Measurements from ENCODE around the gene KLF18. TPM values are rescaled to one million over a fixed set of nuclear protein-coding genes. Genes with fewer than 3 reads are reported as not detected.

KLF18 gene
- total RNA-seq, 4 donors from 2014 or later: not detected

DNA sequence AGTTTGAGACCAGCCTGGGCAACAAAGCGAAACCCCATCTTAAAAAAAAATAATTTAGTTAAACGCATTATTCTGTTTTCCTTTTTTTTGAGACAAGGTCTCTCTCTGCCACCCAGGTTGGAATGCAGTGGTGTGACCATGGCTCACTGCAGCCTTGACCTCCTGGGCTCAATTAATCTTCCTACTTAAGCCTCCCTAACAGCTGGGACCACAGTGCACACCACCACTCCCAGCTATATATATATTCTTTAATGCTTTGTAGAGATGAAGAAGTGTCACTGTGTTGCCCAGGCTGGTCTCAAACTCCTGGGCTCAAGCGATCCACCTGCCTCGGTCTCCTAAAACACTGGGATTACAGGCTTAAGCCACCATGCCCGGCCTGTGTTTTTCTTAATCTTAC lies 30.5 kb downstream of the KLF18 start:
- TF ChIP-seq, protein P1, sequence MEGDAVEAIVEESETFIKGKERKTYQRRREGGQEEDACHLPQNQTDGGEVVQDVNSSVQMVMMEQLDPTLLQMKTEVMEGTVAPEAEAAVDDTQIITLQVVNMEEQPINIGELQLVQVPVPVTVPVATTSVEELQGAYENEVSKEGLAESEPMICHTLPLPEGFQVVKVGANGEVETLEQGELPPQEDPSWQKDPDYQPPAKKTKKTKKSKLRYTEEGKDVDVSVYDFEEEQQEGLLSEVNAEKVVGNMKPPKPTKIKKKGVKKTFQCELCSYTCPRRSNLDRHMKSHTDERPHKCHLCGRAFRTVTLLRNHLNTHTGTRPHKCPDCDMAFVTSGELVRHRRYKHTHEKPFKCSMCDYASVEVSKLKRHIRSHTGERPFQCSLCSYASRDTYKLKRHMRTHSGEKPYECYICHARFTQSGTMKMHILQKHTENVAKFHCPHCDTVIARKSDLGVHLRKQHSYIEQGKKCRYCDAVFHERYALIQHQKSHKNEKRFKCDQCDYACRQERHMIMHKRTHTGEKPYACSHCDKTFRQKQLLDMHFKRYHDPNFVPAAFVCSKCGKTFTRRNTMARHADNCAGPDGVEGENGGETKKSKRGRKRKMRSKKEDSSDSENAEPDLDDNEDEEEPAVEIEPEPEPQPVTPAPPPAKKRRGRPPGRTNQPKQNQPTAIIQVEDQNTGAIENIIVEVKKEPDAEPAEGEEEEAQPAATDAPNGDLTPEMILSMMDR (IDR thresholded peaks at IDR 0.05): no peak
- no peak for TF ChIP-seq POLR2A (IDR thresholded peaks at IDR 0.05)
- WGBS, 2 donors: 94 to 98% methylated on average over 5 of the region's 5 CpGs

DNA sequence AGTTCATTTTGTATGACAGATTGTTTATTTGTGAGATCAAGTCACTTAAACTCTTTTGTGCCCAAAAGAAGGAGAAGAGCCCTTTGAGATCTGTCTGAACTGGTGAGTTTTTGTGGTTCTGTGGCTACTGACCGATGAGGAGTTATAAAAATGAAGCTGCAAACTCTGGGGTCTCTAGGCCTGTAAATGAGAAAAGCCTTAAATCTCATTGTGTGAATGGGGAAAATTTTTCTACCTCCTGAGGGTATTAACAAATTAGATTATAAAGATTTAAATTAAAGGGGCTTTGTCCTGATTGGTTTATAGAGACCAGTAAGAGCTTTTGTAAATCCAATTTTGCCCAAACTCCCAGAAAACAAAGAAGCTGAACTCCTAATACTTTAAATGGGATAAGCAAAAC lies 32.5 kb downstream of the KLF18 start:
- 95 to 96% methylated on average over 1 of the region's 1 CpG for WGBS, 2 donors
- no peak overlapping the region for H3K4me3 ChIP-seq (ENCODE audit: low read depth, poor library complexity, severe bottlenecking)
- intact Hi-C loops (cut with DNase I; ENCODE audit: low total_unique reads): no loop called here
- TF ChIP-seq, protein P1 (IDR thresholded peaks at IDR 0.05): no peak
- no peak for TF ChIP-seq POLR2A (IDR thresholded peaks at IDR 0.05)
- DNase-seq (ENCODE audit: low spot score in 2 of 2): no peak

More for the DNA sequence above, 30.5 kb downstream of the KLF18 start:
- intact Hi-C loops (cut with DNase I; ENCODE audit: low total_unique reads): no loop called here
- H3K4me3 ChIP-seq (ENCODE audit: low read depth, poor library complexity, severe bottlenecking): no peak overlapping the region
- no peak for DNase-seq (ENCODE audit: low spot score in 2 of 2)

DNA sequence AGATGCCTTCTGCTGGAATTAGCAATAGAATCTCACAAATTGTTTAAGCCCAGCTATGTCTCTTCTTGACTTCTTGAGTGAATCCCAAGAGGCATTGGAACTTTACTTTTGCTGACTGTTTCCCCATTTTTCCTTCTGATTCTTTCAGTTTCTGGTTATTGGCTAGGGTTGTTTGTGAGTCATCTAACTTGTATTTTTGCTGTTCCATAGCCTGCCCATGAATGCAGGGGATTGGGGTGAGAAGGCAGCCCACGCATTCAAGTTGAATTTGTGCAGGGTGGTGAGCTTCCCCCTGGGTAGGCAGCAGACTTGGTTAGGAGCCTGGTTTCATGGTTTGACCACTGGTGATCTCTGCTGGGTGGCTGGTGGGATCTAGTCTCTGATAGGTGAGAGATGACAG lies 33.2 kb downstream of the KLF18 start:
- intact Hi-C loops (cut with DNase I; ENCODE audit: low total_unique reads): no loop called here
- no peak for DNase-seq (ENCODE audit: low spot score in 2 of 2)
- H3K4me3 ChIP-seq (ENCODE audit: low read depth, poor library complexity, severe bottlenecking): no peak overlapping the region
- TF ChIP-seq POLR2A (IDR thresholded peaks at IDR 0.05): no peak
- TF ChIP-seq, protein P1 (IDR thresholded peaks at IDR 0.05): no peak
- WGBS, 2 donors: 84 to 93% methylated on average over 1 of the region's 1 CpG

DNA sequence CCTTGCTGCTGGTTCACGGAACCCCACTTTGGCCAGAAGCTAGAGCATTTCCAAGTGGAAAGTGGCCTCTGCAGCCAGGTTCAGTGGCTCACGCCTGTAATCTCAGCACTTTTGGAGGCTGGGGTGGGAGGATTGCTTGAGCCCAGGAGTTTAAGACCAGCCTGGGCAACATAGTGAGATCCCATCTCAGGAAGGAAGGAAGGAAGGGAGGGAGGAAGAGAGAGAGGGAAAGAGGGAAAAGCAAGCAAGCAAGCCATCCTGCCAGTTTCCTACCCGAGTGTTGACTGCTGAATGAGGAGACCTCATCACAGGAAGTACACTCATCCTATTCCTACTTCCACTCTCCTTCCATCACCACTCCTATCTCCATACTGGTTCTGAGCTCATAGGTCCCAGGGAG lies 35.6 kb downstream of the KLF18 start:
- no peak overlapping the region for H3K4me3 ChIP-seq (ENCODE audit: low read depth, poor library complexity, severe bottlenecking)
- TF ChIP-seq, protein P1 (IDR thresholded peaks at IDR 0.05): no peak
- no peak for TF ChIP-seq POLR2A (IDR thresholded peaks at IDR 0.05)
- intact Hi-C loops (cut with DNase I; ENCODE audit: low total_unique reads): no loop called here
- no peak for DNase-seq (ENCODE audit: low spot score in 2 of 2)
- WGBS, 2 donors: 76 to 81% methylated on average over 3 of the region's 3 CpGs

DNA sequence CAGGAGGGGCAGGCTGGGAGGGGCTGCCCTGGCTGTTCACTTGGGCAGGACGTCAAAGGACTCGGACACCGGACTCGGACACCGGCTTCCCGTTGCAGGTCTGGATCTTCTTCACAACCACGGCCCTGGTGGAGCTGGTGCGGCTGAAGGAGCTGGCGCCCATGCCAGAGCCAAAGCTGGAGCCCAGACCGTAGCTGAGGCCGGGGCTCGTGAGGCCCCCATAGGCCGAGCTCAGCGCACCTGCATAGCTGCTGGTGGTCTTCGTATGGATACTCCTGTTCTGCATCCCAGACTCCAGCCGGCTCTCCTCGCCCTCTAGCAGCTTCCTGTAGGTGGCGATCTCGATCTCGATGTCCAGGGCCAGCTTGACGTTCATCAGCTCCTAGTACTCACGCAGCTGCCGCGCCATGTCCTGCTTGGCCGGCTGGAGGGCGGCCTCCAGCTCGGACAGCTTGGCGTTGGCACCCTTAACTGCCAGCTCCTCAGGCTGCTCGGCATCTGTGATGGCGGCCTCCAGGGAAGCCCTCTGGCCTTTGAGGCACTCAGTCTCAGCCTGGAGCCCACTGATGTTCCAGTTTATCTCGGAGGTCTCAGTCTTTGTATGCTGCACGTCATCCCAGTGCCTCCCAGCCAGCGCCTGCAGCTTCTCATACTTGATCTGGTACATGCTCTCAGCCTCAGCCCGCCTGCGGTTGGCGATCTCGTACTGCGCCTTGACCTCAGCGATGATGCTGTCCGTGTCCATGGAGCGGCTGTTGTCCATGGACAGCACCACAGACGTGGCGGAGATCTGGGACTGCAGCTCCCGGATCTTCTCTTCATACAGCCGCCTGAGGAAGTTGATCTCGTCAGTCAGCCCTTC lies 37.9 kb downstream of the KLF18 start:
- no peak for DNase-seq (ENCODE audit: low spot score in 2 of 2)
- 63 to 72% methylated on average over 40 to 43 of the region's 46 CpGs for WGBS, 2 donors
- intact Hi-C loops (cut with DNase I; ENCODE audit: low total_unique reads): no loop called here
- TF ChIP-seq, protein P1 (IDR thresholded peaks at IDR 0.05): no peak
- no peak for TF ChIP-seq POLR2A (IDR thresholded peaks at IDR 0.05)
- H3K4me3 ChIP-seq (ENCODE audit: low read depth, poor library complexity, severe bottlenecking): no peak overlapping the region
